HCT116 (cell line): ENCODE measurements around the gene GNG4. TPM values are rescaled to one million over a fixed set of nuclear protein-coding genes. Genes with fewer than 3 reads are reported as not detected.

Experiments used
- ATAC-seq: fragments of 200-7000 bp; cut with Tn5 transposase; 2 replicates; pipeline ENCODE4 v1.9.1; 2020; ENCODE audit warnings: mild to moderate bottlenecking, moderate library complexity
- BruUV-seq: library from RNA; stranded (reverse); fragments of 400-500 nt; replicated peaks from 2 replicates; lab custom pipeline; 2021; lab: Mats Ljungman, UMichigan
- CTCF ChIA-PET: fragments of 300-600 bp; sonication (Branson Sonifier 250); formaldehyde crosslinking; loops from one replicate; lab custom pipeline; 2021; ENCODE audit warnings: antibody characterized with exemption; lab: Charles Lee
- POLR2A ChIA-PET: fragments of 300-600, 350-600 bp; sonication (Branson Sonifier 250); formaldehyde crosslinking; loops from one replicate; lab custom pipeline; 2021; ENCODE audit warnings: antibody characterized with exemption; lab: Charles Lee
- RAD21 ChIA-PET, 2 experiments: fragments of 300-600 bp; sonication (Branson Sonifier 250); formaldehyde crosslinking; loops; one replicate each; lab custom pipeline; 2023; ENCODE audit warnings: low total read pairs in 2 of 2; ENCODE audit not compliant: uncharacterized antibody in 2 of 2, unreplicated experiment in 2 of 2, low non-redundant PET in 1 of 2; lab: Charles Lee
- DNase-seq: peaks from one replicate; pipeline ENCODE4 v3.0.0-alpha.2; 2010; ENCODE audit warnings: low read depth, low spot score
- H2AFZ ChIP-seq: fragments of 200-600 bp; shearing (Covaris generic), sonication (generic); 2 replicates; pipeline ENCODE4 v1.6.1; 2017; ENCODE audit warnings: low read depth, mixed run types, mixed read lengths, antibody characterized with exemption, low read length; ENCODE audit not compliant: poor library complexity, severe bottlenecking
- H3K27ac ChIP-seq: 2 replicates; pipeline ENCODE4 v1.5.1; 2012; ENCODE audit warnings: low read depth, low read length
- H3K27me3 ChIP-seq: fragments of 200-600 bp; sonication (generic); 2 replicates; pipeline ENCODE4 v1.6.1; 2016; ENCODE audit warnings: mixed run types, low read length, mixed read lengths; ENCODE audit not compliant: insufficient read depth
- H3K36me3 ChIP-seq, 2 experiments: fragments of 200-500 bp in 1 of 2; fragments of 200-600 bp in 1 of 2; sonication (Bioruptor generic) in 1 of 2; sonication (generic) in 1 of 2; 2 replicates each; pipeline versions ENCODE4 v1.5.1 to v1.6.1; 2014 to 2016; ENCODE audit warnings: low read length in 2 of 2, inconsistent platforms in 1 of 2, mixed read lengths in 1 of 2, mixed run types in 1 of 2; ENCODE audit not compliant: insufficient read depth in 2 of 2, control insufficient read depth in 1 of 2
- H3K4me1 ChIP-seq, 2 experiments: fragments of 200-600 bp in 1 of 2; sonication (generic) in 1 of 2; 2 replicates each; pipeline versions ENCODE4 v1.5.1 to v1.6.1; 2012 to 2017; ENCODE audit warnings: low read length in 2 of 2, inconsistent platforms in 1 of 2, mild to moderate bottlenecking in 1 of 2, mixed read lengths in 1 of 2, mixed run types in 1 of 2, moderate library complexity in 1 of 2; ENCODE audit not compliant: insufficient read depth in 2 of 2, control insufficient read depth in 1 of 2
- H3K4me2 ChIP-seq: fragments of 200-600 bp; sonication (generic); 2 replicates; pipeline ENCODE4 v1.6.1; 2017; ENCODE audit warnings: mixed run types, low read length, mixed read lengths
- H3K4me3 ChIP-seq, 2 experiments: fragments of 200-600 bp in 1 of 2; sonication (generic) in 1 of 2; replicated peaks in 1 of 2; 2 replicates each; pipeline ENCODE4 v1.5.1; 2011 to 2016; ENCODE audit warnings: low read length in 2 of 2, control low read depth in 1 of 2, low read depth in 1 of 2, mild to moderate bottlenecking in 1 of 2, mixed read lengths in 1 of 2, mixed run types in 1 of 2
- H3K79me2 ChIP-seq: fragments of 200-600 bp; sonication (generic); 2 replicates; pipeline ENCODE4 v1.6.1; 2017; ENCODE audit warnings: mild to moderate bottlenecking, mixed run types, low read length, moderate library complexity, mixed read lengths; ENCODE audit not compliant: insufficient read depth
- H3K9ac ChIP-seq: fragments of 200-600 bp; sonication (generic); 2 replicates; pipeline ENCODE4 v1.6.1; 2016; ENCODE audit warnings: low read length, mixed read lengths
- H3K9me2 ChIP-seq: fragments of 200-600 bp; sonication (generic), shearing (Covaris generic); 2 replicates; pipeline ENCODE4 v1.6.1; 2017; ENCODE audit warnings: mixed run types, mild to moderate bottlenecking, moderate library complexity; ENCODE audit not compliant: insufficient read depth
- H3K9me3 ChIP-seq, 2 experiments: fragments of 200-500 bp in 1 of 2; fragments of 200-600 bp in 1 of 2; sonication (Bioruptor generic) in 1 of 2; sonication (generic) in 1 of 2; 2 replicates each; pipeline ENCODE4 v1.6.1; 2014 to 2017; ENCODE audit warnings: low read length in 2 of 2, mixed read lengths in 2 of 2, inconsistent platforms in 1 of 2, low read depth in 1 of 2, mild to moderate bottlenecking in 1 of 2, mixed run types in 1 of 2, moderate library complexity in 1 of 2; ENCODE audit not compliant: control insufficient read depth in 1 of 2, insufficient read depth in 1 of 2
- H4K20me1 ChIP-seq: fragments of 200-600 bp; sonication (generic), shearing (Covaris generic); 2 replicates; pipeline ENCODE4 v1.6.1; 2017; ENCODE audit warnings: mixed run types, mild to moderate bottlenecking, moderate library complexity; ENCODE audit not compliant: insufficient read depth
- CEBPB ChIP-seq: IDR thresholded peaks from 2 replicates; pipeline ENCODE4 v1.6.1; 2012; ENCODE audit warnings: low read depth
- ELF1 ChIP-seq: IDR thresholded peaks from 2 replicates; pipeline ENCODE4 v1.6.1; 2012; ENCODE audit warnings: low read depth, borderline replicate concordance
- EZH2 ChIP-seq: fragments of 200-600 bp; sonication (generic); IDR thresholded peaks from 2 replicates; pipeline ENCODE4 v1.6.1; 2017; ENCODE audit warnings: antibody characterized with exemption, mixed run types
- FOSL1 ChIP-seq: IDR thresholded peaks from 2 replicates; pipeline ENCODE4 v1.6.1; 2012; ENCODE audit warnings: low read depth
- POLR2AphosphoS5 ChIP-seq: IDR thresholded peaks from 2 replicates; pipeline ENCODE4 v1.6.1; 2011; ENCODE audit warnings: mild to moderate bottlenecking, low read depth, low read length, moderate library complexity
- SIN3A ChIP-seq: IDR thresholded peaks from 2 replicates; pipeline ENCODE4 v1.6.1; 2012; ENCODE audit warnings: low read depth
- TCF7L2 ChIP-seq: IDR thresholded peaks from 2 replicates; pipeline ENCODE4 v1.7.0; 2011; ENCODE audit warnings: borderline replicate concordance, inconsistent platforms; ENCODE audit not compliant: insufficient read depth, insufficient read length; ENCODE audit errors: extremely low read depth
- ZNF274 ChIP-seq: fragments of 200-500 bp; sonication (Bioruptor generic); IDR thresholded peaks from 2 replicates; pipeline ENCODE4 v1.6.1; 2014; ENCODE audit warnings: mild to moderate bottlenecking, low read depth, low read length, inconsistent platforms
- intact Hi-C: fragments of 100-400 bp; cut with micrococcal nuclease; formaldehyde crosslinking; loops from 2 replicates; pipeline ENCODE4 v1.10.0; 2022
- total RNA-seq: library from RNA; stranded (reverse); gene quantifications from one replicate; pipeline ENCODE4 v1.2.1, GENCODE V29; 2021; ENCODE audit not compliant: unreplicated experiment
- TF ChIP-seq, protein P1 (sequence below), 3 experiments: fragments of 200-600 bp in 1 of 3; sonication (generic) in 1 of 3; IDR thresholded peaks in 2 of 3; conservative IDR thresholded peaks in 1 of 3; 2 replicates each; pipeline ENCODE4 v1.5.1; 2012 to 2017; ENCODE audit warnings: low read depth in 2 of 3, low read length in 2 of 3, antibody characterized with exemption in 1 of 3, borderline replicate concordance in 1 of 3, control low read depth in 1 of 3, mild to moderate bottlenecking in 1 of 3, mixed read lengths in 1 of 3, mixed run types in 1 of 3, moderate library complexity in 1 of 3; ENCODE audit not compliant: insufficient read depth in 1 of 3
- TF ChIP-seq, protein P2 (sequence below): IDR thresholded peaks from 2 replicates; pipeline ENCODE4 v1.6.1; 2012
- TF ChIP-seq, protein P3 (sequence below): IDR thresholded peaks from 2 replicates; pipeline ENCODE4 v1.6.1; 2012; ENCODE audit warnings: low read depth
- TF ChIP-seq, protein P4 (sequence below): IDR thresholded peaks from 2 replicates; pipeline ENCODE4 v1.6.1; 2012

GNG4 gene
- total RNA-seq, 1 experiment from 2014 or later, result 10.6 TPM

DNA sequence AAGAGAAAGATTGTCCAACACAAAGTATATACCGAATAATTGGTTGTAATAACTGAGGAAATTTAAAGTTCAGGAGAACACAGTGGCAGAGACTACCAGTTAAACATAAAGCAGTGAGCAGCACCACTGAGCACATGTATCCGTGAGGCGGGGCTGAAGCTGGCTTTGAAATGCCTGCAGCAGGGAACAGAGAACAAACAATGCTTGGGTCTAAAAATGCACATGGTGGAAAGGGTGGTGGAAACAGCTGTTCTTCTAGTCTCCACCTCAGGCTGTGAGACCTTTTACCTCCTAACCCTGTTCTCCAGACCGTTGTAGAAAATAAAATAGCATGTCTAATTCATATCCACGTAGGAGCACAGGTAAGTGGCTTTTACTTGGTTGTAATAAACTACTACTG is 7.7 kb upstream of the GNG4 start:
- Histone ChIP-seq H3K4me2 (no peak overlapping the region), H3K4me3 (no peak overlapping the region), H4K20me1 (no peaks in the 10 kb centered on the region), H3K36me3 (no peaks in the 10 kb centered on the region), H2AFZ (no peak overlapping the region), H3K27me3 (no peaks in the 10 kb centered on the region), H3K9me2 (no peaks in the 10 kb centered on the region), H3K9ac (no peak overlapping the region), H3K9me3 (no peaks in the 10 kb centered on the region), H3K4me1 (no peaks in the 10 kb centered on the region), H3K79me2 (no peaks in the 10 kb centered on the region), H3K27ac (no peak overlapping the region)
- CTCF ChIA-PET, result no interaction called here
- DNase-seq, result no peak
- RAD21 ChIA-PET, result no interaction called here
- TF ChIP-seq TCF7L2 (no peak), SIN3A (no peak), CEBPB (no peak), EZH2 (no peak), ZNF274 (no peak), ELF1 (no peak), FOSL1 (no peak), POLR2AphosphoS5 (no peak)
- TF ChIP-seq, protein P1, sequence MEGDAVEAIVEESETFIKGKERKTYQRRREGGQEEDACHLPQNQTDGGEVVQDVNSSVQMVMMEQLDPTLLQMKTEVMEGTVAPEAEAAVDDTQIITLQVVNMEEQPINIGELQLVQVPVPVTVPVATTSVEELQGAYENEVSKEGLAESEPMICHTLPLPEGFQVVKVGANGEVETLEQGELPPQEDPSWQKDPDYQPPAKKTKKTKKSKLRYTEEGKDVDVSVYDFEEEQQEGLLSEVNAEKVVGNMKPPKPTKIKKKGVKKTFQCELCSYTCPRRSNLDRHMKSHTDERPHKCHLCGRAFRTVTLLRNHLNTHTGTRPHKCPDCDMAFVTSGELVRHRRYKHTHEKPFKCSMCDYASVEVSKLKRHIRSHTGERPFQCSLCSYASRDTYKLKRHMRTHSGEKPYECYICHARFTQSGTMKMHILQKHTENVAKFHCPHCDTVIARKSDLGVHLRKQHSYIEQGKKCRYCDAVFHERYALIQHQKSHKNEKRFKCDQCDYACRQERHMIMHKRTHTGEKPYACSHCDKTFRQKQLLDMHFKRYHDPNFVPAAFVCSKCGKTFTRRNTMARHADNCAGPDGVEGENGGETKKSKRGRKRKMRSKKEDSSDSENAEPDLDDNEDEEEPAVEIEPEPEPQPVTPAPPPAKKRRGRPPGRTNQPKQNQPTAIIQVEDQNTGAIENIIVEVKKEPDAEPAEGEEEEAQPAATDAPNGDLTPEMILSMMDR (IDR thresholded peaks at IDR 0.05 in 2 of 3, conservative IDR thresholded peaks at IDR 0.05 in 1 of 3; ENCODE audit: borderline replicate concordance in 1 of 3, insufficient read depth in 1 of 3, low read depth in 2 of 3, low read length in 2 of 3), result no peak
- TF ChIP-seq, protein P2, sequence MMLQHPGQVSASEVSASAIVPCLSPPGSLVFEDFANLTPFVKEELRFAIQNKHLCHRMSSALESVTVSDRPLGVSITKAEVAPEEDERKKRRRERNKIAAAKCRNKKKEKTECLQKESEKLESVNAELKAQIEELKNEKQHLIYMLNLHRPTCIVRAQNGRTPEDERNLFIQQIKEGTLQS, result no peak
- TF ChIP-seq, protein P3, sequence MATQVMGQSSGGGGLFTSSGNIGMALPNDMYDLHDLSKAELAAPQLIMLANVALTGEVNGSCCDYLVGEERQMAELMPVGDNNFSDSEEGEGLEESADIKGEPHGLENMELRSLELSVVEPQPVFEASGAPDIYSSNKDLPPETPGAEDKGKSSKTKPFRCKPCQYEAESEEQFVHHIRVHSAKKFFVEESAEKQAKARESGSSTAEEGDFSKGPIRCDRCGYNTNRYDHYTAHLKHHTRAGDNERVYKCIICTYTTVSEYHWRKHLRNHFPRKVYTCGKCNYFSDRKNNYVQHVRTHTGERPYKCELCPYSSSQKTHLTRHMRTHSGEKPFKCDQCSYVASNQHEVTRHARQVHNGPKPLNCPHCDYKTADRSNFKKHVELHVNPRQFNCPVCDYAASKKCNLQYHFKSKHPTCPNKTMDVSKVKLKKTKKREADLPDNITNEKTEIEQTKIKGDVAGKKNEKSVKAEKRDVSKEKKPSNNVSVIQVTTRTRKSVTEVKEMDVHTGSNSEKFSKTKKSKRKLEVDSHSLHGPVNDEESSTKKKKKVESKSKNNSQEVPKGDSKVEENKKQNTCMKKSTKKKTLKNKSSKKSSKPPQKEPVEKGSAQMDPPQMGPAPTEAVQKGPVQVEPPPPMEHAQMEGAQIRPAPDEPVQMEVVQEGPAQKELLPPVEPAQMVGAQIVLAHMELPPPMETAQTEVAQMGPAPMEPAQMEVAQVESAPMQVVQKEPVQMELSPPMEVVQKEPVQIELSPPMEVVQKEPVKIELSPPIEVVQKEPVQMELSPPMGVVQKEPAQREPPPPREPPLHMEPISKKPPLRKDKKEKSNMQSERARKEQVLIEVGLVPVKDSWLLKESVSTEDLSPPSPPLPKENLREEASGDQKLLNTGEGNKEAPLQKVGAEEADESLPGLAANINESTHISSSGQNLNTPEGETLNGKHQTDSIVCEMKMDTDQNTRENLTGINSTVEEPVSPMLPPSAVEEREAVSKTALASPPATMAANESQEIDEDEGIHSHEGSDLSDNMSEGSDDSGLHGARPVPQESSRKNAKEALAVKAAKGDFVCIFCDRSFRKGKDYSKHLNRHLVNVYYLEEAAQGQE, result no peak
- TF ChIP-seq, protein P4, sequence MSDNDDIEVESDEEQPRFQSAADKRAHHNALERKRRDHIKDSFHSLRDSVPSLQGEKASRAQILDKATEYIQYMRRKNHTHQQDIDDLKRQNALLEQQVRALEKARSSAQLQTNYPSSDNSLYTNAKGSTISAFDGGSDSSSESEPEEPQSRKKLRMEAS, result no peak
- BruUV-seq, result no TSS peak
- ATAC-seq, result no peak
- POLR2A ChIA-PET, result no interaction called here
- intact Hi-C loops, result no loop called here
